Measurements from ENCODE around the gene ZNF184.

- TF ChIP-seq CTCF (IDR thresholded peaks at IDR 0.05; ENCODE audit: low read depth, low read length) (no peak), POLR2A (IDR thresholded peaks at IDR 0.05; ENCODE audit: extremely low read depth, insufficient read length) (no peak)
Observed at GRCh38 chr6:27478141-27478705, 5.3 kb upstream of the ZNF184 start.
